CD4-positive, alpha-beta T cell (primary cell): ENCODE results near the gene NFKBIZ. TPM values are rescaled to one million over a fixed set of nuclear protein-coding genes. Genes with fewer than 3 reads are reported as not detected.
"Not testable (repeated sequence)": the region's sequence is repeated elsewhere in the genome, so short reads cannot be mapped to it uniquely, and the experiment has no call there.

ENCODE experiments used
- ATAC-seq: fragments of 200-7000 bp; cut with Tn5 transposase; one replicate; pipeline ENCODE4 v1.10.0; 2022; ENCODE audit warnings: mild to moderate bottlenecking; ENCODE audit not compliant: poor library complexity
- CTCF ChIA-PET: fragments of 350-600 bp; sonication (Branson Sonifier 250); formaldehyde crosslinking; loops from one replicate; lab custom pipeline; 2021; ENCODE audit warnings: antibody characterized with exemption, inconsistent platforms; lab: Charles Lee
- POLR2A ChIA-PET: fragments of 350-600 bp; sonication (Branson Sonifier 250); formaldehyde crosslinking; loops from one replicate; lab custom pipeline; 2021; ENCODE audit warnings: antibody characterized with exemption, inconsistent platforms; lab: Charles Lee
- DNase-seq, 14 experiments: peaks; one replicate each; pipeline ENCODE4 v3.0.0-alpha.2; 2013 to 2020; ENCODE audit warnings: mixed read lengths in 2 of 14
- H3K27ac ChIP-seq, 2 donors: one replicate each; pipeline versions ENCODE4 v1.5.1 to v1.7.0; 2013; ENCODE audit warnings: low read length in 2 of 2, low read depth in 1 of 2, mild to moderate bottlenecking in 1 of 2
- H3K27me3 ChIP-seq, 2 experiments: 1 replicate in 1 of 2; 2 replicates in 1 of 2; pipeline versions ENCODE4 v1.6.1 to v1.7.0; 2013; ENCODE audit warnings: low read length in 2 of 2, control low read depth in 1 of 2, mild to moderate bottlenecking in 1 of 2, moderate library complexity in 1 of 2; ENCODE audit not compliant: insufficient read depth in 2 of 2, control insufficient read depth in 1 of 2
- H3K36me3 ChIP-seq: one replicate; pipeline ENCODE4 v1.6.1; 2013; ENCODE audit warnings: low read length, control low read depth; ENCODE audit not compliant: insufficient read depth
- H3K4me1 ChIP-seq: one replicate; pipeline ENCODE4 v1.6.1; 2013; ENCODE audit warnings: low read length, control low read depth; ENCODE audit not compliant: insufficient read depth
- H3K4me3 ChIP-seq: one replicate; pipeline ENCODE4 v1.5.1; 2013; ENCODE audit warnings: mild to moderate bottlenecking, low read length, moderate library complexity
- H3K9me3 ChIP-seq, 2 experiments: 1 replicate in 1 of 2; 2 replicates in 1 of 2; pipeline versions ENCODE4 v1.6.1 to v1.7.0; 2013; ENCODE audit warnings: low read length in 2 of 2, mild to moderate bottlenecking in 2 of 2, control low read depth in 1 of 2, moderate library complexity in 1 of 2; ENCODE audit not compliant: control insufficient read depth in 1 of 2, insufficient read depth in 1 of 2
- H3K27ac Mint-ChIP-seq: one replicate; pipeline ENCODE4 v1.8.0; 2020; ENCODE audit warnings: mixed read lengths
- H3K27me3 Mint-ChIP-seq: one replicate; pipeline ENCODE4 v1.8.0; 2021; ENCODE audit warnings: mixed read lengths
- H3K36me3 Mint-ChIP-seq: one replicate; pipeline ENCODE4 v1.8.0; 2021; ENCODE audit warnings: low read depth, mixed read lengths
- H3K4me1 Mint-ChIP-seq: one replicate; pipeline ENCODE4 v1.8.0; 2021; ENCODE audit warnings: low read depth, mixed read lengths
- H3K4me3 Mint-ChIP-seq: one replicate; pipeline ENCODE4 v1.8.0; 2020; ENCODE audit warnings: mild to moderate bottlenecking, mixed read lengths
- H3K9me3 Mint-ChIP-seq: one replicate; pipeline ENCODE4 v1.8.0; 2020; ENCODE audit warnings: mixed read lengths
- intact Hi-C, 2 experiments: fragments of 100-400 bp; cut with DNase I in 1 of 2; cut with micrococcal nuclease in 1 of 2; formaldehyde crosslinking; loops; one replicate each; pipeline versions ENCODE4 v1.15.1 to v1.9.0; 2023 to 2025; cut with DNase I, micrococcal nuclease
- total RNA-seq, 174 experiments: library from RNA in 2 of 174; stranded (reverse) in 2 of 174; gene quantifications; one replicate each; pipeline ENCODE4 v1.2.3 and lab custom pipeline; 2021 to 2026
- TF ChIP-seq, protein P1 (sequence below): fragments of 200-600 bp; IDR thresholded peaks from one replicate; pipeline ENCODE4 v1.8.0; 2022; ENCODE audit warnings: antibody characterized with exemption, mild to moderate bottlenecking

Gene NFKBIZ
- total RNA-seq, 2 experiments from 2014 or later, result 438 to 451 TPM

DNA sequence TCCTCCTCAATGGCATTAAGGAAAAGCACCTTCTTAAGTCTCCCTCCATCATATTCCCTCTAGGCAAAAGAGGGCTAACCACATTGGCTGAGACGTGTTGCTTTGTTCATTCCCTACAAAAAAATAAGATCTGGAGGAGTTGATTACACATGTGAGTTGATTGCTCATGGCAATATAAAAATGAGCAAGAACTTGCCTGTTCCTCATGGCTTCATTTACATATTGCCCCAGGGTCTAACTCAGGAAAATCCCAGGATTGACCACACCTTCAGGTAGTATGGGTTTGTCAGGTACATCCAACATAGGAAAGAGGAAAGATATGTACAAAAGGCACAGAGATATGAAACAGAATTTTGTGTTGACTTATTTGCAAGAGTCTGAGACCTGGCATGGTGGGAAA lies 35.5 kb downstream of the NFKBIZ start:
- H3K4me1 Mint-ChIP-seq, result no peaks in the 10 kb centered on the region
- H3K36me3 ChIP-seq, result no peaks in the 10 kb centered on the region
- no peak overlapping the region for H3K4me3 Mint-ChIP-seq
- H3K27ac Mint-ChIP-seq, result no peak overlapping the region
- no peak overlapping the region for H3K4me3 ChIP-seq
- intact Hi-C loops, result no loop called here
- H3K27ac ChIP-seq, result no peak overlapping the region
- CTCF ChIA-PET, result no interaction called here
- H3K27me3 ChIP-seq, result no peaks in the 10 kb centered on the region
- peaks cover 3% of the 10 kb centered on the region for H3K9me3 Mint-ChIP-seq
- H3K9me3 ChIP-seq, result peaks cover 0 to 4% of the 10 kb centered on the region in 2 experiments
- H3K36me3 Mint-ChIP-seq, result no peaks in the 10 kb centered on the region
- TF ChIP-seq, protein P1, sequence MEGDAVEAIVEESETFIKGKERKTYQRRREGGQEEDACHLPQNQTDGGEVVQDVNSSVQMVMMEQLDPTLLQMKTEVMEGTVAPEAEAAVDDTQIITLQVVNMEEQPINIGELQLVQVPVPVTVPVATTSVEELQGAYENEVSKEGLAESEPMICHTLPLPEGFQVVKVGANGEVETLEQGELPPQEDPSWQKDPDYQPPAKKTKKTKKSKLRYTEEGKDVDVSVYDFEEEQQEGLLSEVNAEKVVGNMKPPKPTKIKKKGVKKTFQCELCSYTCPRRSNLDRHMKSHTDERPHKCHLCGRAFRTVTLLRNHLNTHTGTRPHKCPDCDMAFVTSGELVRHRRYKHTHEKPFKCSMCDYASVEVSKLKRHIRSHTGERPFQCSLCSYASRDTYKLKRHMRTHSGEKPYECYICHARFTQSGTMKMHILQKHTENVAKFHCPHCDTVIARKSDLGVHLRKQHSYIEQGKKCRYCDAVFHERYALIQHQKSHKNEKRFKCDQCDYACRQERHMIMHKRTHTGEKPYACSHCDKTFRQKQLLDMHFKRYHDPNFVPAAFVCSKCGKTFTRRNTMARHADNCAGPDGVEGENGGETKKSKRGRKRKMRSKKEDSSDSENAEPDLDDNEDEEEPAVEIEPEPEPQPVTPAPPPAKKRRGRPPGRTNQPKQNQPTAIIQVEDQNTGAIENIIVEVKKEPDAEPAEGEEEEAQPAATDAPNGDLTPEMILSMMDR, result no peak
- H3K4me1 ChIP-seq, result no peaks in the 10 kb centered on the region
- POLR2A ChIA-PET, result no interaction called here
- ATAC-seq (no peak), DNase-seq (no peak)
- no peaks in the 10 kb centered on the region for H3K27me3 Mint-ChIP-seq

DNA sequence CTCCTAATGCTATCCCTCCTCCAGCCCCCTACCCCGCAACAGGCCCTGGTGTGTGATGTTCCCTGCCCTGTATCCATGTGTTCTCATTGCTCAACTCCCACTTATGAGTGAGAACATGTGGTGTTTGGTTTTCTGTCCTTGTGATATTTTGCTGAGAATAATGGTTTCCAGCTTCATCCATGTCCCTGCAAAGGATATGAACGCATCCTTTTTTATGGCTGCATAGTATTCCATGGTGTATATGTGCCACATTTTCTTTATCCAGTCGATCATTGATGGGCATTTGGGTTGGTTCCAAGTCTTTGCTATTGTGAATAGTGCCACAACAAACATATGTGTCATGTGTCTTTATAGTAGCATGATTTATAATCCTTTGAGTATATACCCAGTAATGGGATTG lies 36.3 kb downstream of the NFKBIZ start:
- CTCF ChIA-PET, H3K27ac Mint-ChIP-seq, H3K27ac ChIP-seq, H3K9me3 Mint-ChIP-seq, H3K4me1 ChIP-seq, POLR2A ChIA-PET, H3K36me3 Mint-ChIP-seq, H3K4me3 Mint-ChIP-seq, H3K27me3 Mint-ChIP-seq, ATAC-seq, H3K4me3 ChIP-seq, H3K9me3 ChIP-seq, DNase-seq, H3K36me3 ChIP-seq, H3K27me3 ChIP-seq, intact Hi-C loops, H3K4me1 Mint-ChIP-seq: not testable (repeated sequence)

DNA sequence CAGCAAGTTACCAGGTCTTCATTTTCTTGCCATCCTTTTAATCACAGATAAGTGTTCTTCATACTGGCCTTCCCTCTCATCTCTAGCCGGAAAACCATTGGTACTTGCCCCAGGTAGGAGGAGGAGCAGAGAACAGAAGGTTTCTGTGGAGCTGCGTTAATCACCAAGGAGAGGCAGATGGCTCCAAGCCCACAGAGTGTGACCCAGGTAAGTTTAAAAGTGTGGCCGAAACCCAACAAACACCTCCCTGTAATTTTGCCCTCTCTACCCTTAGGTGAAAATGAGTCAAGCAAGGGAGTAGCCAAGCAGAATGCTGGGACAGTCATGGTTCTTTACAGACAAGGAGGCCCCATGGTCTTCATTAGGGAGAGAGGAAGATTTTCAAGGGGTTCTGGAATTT lies 37.3 kb downstream of the NFKBIZ start:
- Histone ChIP-seq H3K4me1 (no peaks in the 10 kb centered on the region), H3K27ac (no peak overlapping the region), H3K4me3 (no peak overlapping the region), H3K27me3 (no peaks in the 10 kb centered on the region), H3K36me3 (no peaks in the 10 kb centered on the region), H3K9me3 (no peaks in the 10 kb centered on the region)
- no peak overlapping the region for H3K27ac Mint-ChIP-seq
- intact Hi-C loops, result no loop called here
- POLR2A ChIA-PET, result no interaction called here
- no peak overlapping the region for H3K4me3 Mint-ChIP-seq
- H3K9me3 Mint-ChIP-seq, result peaks cover 3% of the 10 kb centered on the region
- H3K4me1 Mint-ChIP-seq, result no peaks in the 10 kb centered on the region
- DNase-seq (no peak), ATAC-seq (no peak)
- CTCF ChIA-PET, result interaction anchor here (0.7 kb wide), 1 partner anchor 1983 kb away, joined by 3 read pairs; no protein-coding TSS in a partner anchor
- no peaks in the 10 kb centered on the region for H3K27me3 Mint-ChIP-seq
- TF ChIP-seq, protein P1, result no peak
- H3K36me3 Mint-ChIP-seq, result no peaks in the 10 kb centered on the region

DNA sequence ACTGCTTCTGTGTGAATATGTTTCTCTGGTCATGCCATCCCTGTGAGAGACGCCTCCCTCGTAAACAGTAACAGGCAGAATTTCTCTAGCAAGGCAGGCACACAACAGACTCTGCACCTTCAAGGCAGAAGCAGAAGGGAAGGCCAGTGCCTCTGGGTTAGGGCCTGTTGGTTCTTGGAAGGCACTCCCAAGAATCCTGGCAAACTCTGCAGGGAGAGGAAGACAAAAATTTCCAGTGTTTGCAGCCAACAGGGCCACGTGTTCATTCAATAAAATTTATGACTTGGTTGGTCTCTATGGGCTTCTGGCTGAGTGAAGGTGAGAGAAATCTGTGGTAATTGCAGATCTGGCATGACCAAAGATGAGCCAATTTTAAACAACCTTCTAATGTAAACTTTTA lies 39.3 kb downstream of the NFKBIZ start:
- Mint-ChIP-seq H3K27ac (no peak overlapping the region), H3K36me3 (no peaks in the 10 kb centered on the region)
- H3K36me3 ChIP-seq, result no peaks in the 10 kb centered on the region

More for the DNA sequence above, 39.3 kb downstream of the NFKBIZ start:
- Mint-ChIP-seq H3K4me3 (no peak overlapping the region), H3K4me1 (no peaks in the 10 kb centered on the region), H3K9me3 (peaks cover 3% of the 10 kb centered on the region), H3K27me3 (no peaks in the 10 kb centered on the region)
- ChIA-PET CTCF (no interaction called here), POLR2A (no interaction called here)
- TF ChIP-seq, protein P1, result no peak
- Histone ChIP-seq H3K27me3 (no peaks in the 10 kb centered on the region), H3K9me3 (no peaks in the 10 kb centered on the region), H3K4me1 (no peaks in the 10 kb centered on the region), H3K4me3 (no peak overlapping the region), H3K27ac (no peak overlapping the region)
- intact Hi-C loops, result no loop called here
- no peak for DNase-seq
- ATAC-seq, result no peak
